RWPE1 (cell line): ENCODE data around the gene RANBP10.

Experiments used
- CTCF ChIA-PET: fragments of 350-600 bp; sonication (Branson Sonifier 250); formaldehyde crosslinking; extraction: SDS; loops from one replicate; lab custom pipeline; 2021; lab: Yijun Ruan, JAX
- POLR2A ChIA-PET: fragments of 400-600 bp; formaldehyde crosslinking; extraction: SDS; loops from one replicate; lab custom pipeline; 2020; ENCODE audit warnings: antibody characterized with exemption; ENCODE audit not compliant: low non-redundant PET; lab: Yijun Ruan, JAX
- DNase-seq: peaks from one replicate; pipeline ENCODE4 v3.0.0; 2012; ENCODE audit warnings: low spot score
- H3K27ac ChIP-seq: fragments of 450-650 bp; 2 replicates; pipeline ENCODE4 v1.5.1; 2017
- CTCF ChIP-seq: fragments of 450-650 bp; conservative IDR thresholded peaks from 2 replicates; pipeline ENCODE4 v1.5.1; 2017; ENCODE audit warnings: low read depth, mild to moderate bottlenecking

Gene RANBP10

GRCh38 chr16:67713647-67714273 is 92.6 kb downstream of the RANBP10 start:
- CTCF ChIA-PET = interaction anchor here (0.6 kb wide), 1 partner anchor 151 kb away, joined by 5 read pairs; no protein-coding TSS in a partner anchor
- TF ChIP-seq CTCF = no peak
- POLR2A ChIA-PET = no interaction called here
- no peak for DNase-seq
- no peak overlapping the region for H3K27ac ChIP-seq

DNA sequence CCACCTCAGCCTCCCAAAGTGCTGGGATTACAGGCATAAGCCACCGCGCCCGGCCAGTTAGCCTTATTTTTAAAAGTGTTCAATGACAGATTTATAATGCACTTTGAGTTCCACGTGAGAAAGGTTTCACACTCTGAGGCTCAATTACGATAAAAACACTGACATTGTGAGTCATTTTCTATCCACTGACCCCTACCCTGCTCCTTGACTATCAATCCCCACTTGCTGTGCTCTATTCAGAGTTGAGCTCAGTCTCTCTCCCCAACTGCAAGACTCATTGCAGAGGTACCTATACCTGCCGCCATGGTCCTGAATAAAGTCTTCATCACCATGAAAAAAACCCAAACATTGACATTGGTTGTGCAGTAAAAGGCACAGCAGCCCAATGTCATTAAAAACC is 95.8 kb downstream of the RANBP10 start:
- H3K27ac ChIP-seq = no peak overlapping the region
- no peak for TF ChIP-seq CTCF
- ChIA-PET CTCF (no interaction called here), POLR2A (no interaction called here)
- no peak for DNase-seq

DNA sequence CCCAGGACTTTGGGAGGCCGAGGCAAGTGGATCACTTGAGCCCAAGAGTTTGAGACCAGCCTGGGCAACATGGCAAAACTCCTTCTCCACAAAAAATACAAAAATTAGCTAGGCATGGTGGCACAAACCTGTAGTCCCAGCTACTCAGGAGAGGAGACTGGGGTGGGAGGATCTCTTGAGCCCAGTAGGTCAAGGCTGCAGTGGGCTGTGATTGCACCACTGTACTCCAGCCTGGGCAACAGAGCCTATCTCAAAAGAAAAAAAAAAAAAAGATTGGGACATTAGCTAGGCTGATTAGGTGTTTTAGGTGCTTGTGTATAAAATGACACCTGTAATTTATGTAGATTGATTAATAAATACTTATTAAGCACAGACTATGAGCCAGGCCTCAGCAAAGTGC is 97.3 kb downstream of the RANBP10 start:
- peak overlapping the region; percentile 26; the same call in 1 of the 2 replicates for H3K27ac ChIP-seq
- ChIA-PET CTCF (interaction anchor here (0.6 to 1.4 kb wide), 2 partner anchors 107 to 206 kb away, joined by 3 to 4 read pairs; no protein-coding TSS in a partner anchor), POLR2A (no interaction called here)
- no peak for TF ChIP-seq CTCF
- no peak for DNase-seq

DNA sequence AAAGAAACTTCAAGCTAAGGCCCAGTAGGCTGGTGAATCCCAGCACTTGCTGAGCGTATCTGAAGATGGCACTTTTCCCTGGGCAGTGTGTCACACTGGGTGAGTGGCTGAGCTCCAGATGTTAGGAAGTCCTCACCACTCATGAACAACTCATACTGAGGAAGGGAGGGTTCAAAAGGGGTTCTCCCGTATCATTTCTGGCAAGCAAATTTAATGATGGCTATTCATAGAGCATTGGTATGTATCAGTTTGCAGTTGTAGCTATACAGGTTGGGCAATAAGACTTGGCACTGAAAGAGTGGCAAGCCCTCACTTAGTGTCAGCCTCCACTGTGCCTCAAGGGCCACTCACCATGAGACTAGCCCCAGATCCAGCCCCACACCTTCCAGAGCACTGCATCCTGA is 98.0 kb downstream of the RANBP10 start:
- ChIA-PET POLR2A (no interaction called here), CTCF (interaction anchor here (1.4 kb wide), 1 partner anchor 108 kb away, joined by 3 read pairs; no protein-coding TSS in a partner anchor)
- no peak for DNase-seq

GRCh38 chr16:67707790-67708189 is 98.6 kb downstream of the RANBP10 start:
- H3K27ac ChIP-seq = no peak overlapping the region
- CTCF ChIA-PET = interaction anchor here (1.4 kb wide), 1 partner anchor 108 kb away, joined by 3 read pairs; no protein-coding TSS in a partner anchor
- DNase-seq = no peak
- TF ChIP-seq CTCF = no peak
- POLR2A ChIA-PET = no interaction called here

More for the DNA sequence above, 98.0 kb downstream of the RANBP10 start:
- H3K27ac ChIP-seq = peak overlapping the region; percentile 26; the same call in 1 of the 2 replicates
- TF ChIP-seq CTCF = no peak

DNA sequence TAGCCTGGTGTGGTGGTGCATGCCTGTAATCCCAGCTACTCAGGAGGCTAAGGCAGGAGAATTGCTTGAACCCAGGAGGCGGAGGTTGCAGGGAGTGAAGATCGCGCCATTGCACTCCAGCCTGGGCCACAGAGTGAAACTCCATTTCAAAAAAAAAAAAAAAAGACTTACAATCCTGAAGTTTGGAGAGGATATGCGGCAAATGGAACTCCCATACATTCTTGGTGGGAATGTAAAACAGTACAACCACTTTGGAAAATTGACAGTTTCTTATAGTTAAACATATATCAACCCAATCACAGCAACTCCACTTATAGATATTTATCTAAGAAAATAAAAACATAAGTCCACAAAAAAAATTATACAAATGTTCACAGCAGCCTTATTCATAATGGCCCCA is 99.2 kb downstream of the RANBP10 start:
- ChIA-PET POLR2A (no interaction called here), CTCF (no interaction called here)
- DNase-seq = no peak
- H3K27ac ChIP-seq = no peak overlapping the region
- no peak for TF ChIP-seq CTCF
